HuH-7 (cell line): ENCODE results near the gene SLC16A1.
"Not testable (repeated sequence)": the region's sequence is repeated elsewhere in the genome, so short reads cannot be mapped to it uniquely, and the experiment has no call there.

Experiments used
- DNase-seq: peaks from one replicate; pipeline ENCODE4 v3.0.0; 2011; ENCODE audit warnings: low spot score

The SLC16A1 gene, protein sequence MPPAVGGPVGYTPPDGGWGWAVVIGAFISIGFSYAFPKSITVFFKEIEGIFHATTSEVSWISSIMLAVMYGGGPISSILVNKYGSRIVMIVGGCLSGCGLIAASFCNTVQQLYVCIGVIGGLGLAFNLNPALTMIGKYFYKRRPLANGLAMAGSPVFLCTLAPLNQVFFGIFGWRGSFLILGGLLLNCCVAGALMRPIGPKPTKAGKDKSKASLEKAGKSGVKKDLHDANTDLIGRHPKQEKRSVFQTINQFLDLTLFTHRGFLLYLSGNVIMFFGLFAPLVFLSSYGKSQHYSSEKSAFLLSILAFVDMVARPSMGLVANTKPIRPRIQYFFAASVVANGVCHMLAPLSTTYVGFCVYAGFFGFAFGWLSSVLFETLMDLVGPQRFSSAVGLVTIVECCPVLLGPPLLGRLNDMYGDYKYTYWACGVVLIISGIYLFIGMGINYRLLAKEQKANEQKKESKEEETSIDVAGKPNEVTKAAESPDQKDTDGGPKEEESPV

DNA sequence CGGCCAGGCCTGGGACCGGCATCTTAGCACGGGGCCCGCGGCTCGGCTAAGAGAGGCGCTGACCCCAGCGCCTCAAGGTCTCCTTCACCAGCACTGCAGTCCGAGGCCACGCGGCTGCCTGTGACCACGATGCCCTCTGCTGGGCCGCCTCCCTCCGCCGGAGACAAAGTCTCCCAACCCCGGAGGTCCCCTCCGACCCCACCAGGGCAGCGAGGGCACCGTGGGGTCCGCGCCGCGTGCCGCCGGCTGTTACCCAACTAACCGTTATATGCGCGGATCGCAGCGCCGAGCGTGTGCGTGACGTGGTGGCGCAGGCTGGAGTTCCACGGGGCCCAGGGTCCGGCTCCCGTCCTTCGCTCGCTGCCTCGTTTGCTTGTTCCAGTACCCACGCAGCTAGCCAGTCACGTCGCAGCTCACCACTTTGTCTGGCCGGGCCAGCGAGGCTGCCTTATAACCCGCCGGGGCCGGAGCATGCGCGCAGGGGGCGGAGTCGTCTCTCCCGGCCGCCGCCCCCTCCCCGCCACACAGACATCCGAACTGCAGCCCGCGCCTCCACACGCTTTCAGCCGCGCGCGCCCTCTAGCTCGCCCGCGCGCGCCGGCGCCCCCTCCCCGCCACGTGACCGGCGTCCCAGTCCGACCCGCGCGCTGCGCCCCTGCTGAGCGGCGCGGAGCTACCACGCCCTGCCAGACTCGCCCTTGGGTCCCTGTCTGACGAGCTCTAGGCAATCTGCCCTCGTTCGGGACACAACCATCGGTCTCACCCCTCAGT lies at the start of gene SLC16A1:
Gene SLC16A1 (minus strand): TSS at position 424 of the 771 bp plus-strand sequence. CDS start 26,888 bp downstream, outside the sequence.
- DNase-seq, result peak; percentile 85

DNA sequence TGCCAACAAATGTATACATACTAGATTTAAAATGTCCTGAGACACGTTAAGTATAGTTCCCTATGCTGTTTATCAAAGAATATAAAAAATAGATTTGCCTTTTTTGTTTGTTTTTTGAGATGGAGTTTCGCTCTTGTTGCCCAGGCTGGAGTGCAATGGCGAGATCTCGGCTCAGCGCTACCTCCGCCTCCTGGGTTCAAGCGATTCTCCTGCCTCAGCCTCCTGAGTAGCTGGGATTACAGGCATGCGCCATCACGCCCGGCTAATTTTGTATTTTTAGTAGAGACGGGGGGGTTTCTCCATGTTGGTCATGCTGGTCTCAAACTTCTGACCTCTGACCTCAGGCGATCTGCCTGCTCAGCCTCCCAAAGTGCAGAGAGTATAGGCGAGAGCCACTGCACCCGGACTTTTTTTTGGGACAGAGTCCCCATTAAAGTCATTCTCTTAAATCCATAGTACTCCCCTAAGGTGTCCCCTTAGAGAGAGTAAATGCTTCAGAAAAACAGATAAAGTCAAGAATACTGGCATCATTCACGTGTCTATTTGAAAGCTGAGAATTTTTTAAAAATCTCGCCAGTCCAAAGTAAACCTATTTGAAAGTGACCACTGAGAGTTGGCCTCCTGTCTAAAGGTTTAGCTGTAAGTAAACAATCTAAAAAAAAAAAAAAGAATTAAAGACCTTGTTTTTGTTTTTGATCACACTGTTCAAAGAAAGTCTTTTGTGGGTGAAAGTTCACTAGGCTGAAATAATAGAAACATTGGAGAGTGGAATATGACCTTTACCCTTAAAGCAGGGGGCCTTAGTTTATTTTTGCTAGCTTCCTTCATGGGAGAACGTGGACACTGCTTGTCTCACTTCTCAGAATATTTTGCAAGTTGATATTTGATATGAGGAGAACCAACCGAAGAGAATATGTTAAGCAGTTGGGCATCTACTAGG lies 48.0 kb upstream of the SLC16A1 start:
- no peak for DNase-seq

DNA sequence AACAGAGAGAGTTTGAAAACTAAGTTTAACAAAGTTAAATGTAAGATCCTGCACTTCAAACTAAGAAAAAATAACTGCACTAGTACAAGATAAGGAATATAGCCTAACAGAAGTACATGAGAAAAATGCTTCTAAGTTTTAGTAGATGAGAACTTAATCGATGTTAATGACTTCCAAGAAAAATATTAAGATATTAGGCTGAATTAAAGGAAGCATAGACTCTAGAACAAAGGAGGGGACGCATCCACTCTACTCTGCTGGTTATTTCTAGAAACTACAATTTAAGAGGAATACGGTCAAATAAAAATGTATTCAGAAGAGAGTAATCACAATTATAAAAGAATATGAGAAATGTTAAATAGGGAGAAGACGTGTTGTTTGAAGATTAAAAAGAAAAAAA lies 46.3 kb upstream of the SLC16A1 start:
- DNase-seq, result no peak

DNA sequence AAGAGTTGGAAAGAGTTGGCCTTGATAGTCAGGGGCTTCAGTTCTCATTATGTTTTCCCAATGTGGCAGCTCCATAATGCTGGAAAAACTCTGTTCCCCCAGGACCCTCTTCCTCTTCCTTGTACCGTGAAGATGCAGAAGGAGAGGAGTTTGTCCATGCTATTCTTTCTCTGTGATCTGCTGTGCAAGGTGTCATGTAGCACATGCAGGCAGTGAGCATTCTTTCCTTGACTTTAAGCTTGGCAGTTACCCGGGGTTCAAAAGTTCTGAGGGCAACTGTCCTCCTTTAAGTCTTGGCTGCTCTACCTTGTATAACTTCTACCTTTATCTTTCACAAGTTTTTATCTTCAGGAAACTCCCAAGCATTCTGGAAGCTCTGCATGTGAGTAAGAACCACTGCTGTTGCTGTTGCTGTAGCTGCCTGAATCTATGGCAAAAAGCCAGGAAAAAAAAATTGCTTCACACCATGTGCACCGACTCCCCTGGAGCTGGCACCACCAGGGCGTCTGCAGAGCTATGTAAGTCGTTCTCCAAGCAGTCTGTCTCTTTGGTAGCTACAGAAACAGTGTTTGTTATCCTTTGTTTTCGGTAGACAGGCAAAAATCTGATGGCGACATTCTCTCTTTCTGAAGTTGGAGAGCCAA lies 42.7 kb upstream of the SLC16A1 start:
- no peak for DNase-seq

DNA sequence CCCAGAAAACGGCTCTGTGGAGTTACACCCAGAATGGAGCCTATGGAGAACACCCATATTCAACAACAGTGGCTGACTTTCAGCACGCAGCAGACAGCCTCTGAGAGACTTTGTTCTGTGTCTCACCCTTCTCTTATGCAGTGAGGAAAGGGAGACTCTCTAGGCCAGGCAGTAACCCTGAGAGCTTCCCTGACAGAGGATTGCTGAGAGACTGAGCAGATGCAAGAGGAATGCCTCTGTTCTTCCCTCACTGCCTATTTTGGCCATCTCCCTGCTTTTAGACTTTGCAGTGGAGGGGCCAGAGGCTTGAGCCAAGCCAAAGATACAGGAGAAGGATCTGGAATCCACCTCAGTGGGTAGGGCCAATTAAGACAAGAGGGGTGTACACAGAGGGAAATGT lies 41.8 kb upstream of the SLC16A1 start:
- no peak for DNase-seq

DNA sequence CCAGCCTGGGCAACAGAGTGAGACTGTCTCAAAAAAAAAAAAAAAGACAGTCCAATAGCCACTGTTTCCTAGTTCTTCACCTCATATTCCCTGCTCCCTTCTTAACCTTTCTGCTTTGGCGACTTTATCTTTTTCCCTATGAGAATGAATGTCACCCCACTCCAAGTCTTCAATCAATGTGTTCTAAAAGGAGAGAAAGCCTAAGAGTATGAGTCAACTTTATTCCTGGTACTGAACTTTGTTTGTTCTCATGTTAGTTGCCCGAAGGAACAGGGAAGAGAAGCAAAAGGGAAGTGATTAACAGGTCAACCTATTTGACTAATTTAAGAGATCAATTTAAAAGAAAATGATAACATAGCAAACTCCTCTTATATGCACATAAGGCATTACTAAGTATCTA lies 39.9 kb upstream of the SLC16A1 start:
- DNase-seq, result no peak

DNA sequence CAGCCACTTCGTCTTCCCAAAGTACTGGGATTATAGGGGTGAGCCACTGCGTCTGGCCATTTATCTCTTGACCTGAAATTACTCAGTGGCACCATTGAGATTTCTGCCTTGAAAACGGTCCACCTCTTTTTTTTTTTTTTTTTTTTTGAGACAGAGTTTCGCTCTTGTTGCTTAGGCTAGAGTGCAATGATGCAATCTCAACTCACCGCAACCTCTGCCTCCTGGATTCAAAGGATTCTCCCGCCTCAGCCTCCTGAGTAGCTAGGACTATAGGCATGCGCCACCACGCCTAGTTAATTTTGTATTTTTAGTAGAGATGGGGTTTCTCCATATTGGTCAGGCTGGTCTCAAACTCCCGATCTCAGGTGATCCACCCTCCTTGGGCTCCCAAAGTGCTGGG lies 39.0 kb upstream of the SLC16A1 start:
- not testable (repeated sequence) for DNase-seq

DNA sequence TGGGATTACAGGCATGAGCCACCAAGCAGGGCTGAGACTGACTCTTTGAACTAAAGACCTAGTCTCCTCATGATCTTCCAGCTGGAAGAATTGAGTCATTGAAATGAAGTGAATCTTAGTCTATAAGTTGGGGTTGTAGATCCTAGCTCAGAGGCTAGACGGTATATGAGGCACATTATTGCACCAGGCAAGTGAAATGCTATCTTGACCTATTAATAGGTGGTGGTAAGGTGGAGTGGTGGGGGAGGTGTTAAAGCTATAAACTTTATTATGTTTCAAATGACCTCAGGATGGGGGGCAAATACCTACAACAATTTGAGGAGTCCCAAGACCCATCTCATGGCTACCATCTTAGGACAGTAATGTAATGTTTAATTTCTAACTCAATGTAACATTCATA lies 36.8 kb upstream of the SLC16A1 start:
- DNase-seq, result no peak

DNA sequence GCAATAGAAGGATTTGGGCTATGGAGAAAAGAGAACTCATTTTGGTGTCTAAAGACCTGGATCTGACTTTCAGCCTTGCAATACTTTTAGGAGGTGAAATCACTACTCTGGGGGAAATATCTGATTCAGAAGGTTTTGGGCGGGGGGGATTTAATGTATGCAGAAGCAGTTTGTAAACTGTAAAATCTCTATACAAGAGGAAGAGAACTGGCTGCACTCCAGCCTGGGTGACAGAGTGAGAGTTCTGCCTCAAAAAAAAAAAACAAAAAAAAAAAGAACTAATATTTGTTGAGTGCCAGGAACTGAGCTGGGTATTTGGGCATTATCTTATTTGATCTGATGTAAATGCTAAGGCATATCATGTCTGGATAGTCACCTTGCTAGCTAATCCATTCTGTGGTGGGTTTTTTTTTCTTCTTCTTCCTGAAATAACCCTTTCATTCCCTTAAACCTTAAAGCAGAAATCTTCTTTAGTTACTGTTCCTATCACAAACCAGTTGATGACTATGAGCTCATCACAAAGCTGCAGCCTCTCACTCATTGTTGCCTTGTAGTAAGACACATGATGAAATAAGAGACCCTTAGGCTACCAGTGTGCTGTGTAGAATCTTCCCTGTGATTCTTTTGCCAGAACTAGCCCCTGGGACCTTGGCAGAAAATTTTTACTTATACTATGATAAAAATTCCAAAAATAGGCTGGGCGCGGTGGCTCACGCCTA lies 35.6 kb upstream of the SLC16A1 start:
- DNase-seq, result no peak

DNA sequence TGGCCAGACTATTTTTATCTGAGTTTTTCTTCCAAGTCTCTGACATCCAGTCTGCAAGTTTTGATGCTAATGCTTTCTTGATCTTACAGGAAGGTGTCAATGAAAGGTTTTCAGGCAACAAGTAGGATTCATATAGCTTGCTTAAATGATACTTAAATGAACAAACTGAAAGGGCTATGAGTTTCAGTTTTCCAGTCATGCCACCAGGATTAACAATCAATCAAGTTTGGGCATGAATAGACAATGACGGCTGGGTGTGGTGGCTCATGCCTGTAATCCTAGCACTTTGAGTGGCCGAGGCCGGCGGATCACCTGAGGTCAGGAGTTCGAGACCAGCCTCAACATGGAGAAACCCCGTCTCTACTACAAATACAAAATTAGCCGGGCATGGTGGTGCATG lies 34.3 kb upstream of the SLC16A1 start:
- no peak for DNase-seq

DNA sequence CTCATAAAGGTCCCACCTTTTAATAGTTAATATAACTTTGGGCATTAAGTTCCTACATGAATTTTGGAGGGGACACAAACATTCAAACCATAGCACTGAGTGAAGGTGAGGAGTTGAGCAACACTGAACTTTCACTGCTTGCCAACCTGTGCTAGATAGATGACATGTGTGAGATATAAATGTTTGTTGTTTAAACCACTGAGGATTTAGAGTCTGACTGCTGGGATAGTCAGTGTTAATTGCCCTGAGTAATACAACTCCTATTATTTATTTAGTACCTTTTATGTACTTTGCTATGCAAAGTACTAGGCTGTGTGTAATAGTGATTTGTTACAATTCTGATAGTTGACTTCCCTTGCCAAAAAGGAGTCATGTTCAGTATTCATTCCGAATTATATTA lies 32.4 kb upstream of the SLC16A1 start:
- no peak for DNase-seq

DNA sequence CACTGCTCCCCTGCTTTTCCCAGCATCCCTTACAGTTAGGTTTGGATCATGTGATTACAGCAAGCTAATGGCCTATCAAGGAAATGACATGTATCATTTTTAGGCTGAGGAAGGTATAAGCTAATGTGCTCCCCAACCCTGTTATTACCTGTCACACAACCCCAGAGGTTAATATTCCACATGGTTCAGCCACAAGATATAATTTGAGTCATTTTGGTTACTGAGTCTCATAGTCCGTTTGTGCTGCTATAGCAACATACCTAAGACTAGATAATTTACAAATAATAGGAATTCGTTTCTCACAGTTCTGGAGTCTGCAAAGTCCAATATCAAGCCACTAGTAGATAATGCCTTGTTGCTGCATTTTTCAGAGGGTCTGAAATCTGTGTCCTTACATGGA lies 29.1 kb upstream of the SLC16A1 start:
- DNase-seq, result no peak

DNA sequence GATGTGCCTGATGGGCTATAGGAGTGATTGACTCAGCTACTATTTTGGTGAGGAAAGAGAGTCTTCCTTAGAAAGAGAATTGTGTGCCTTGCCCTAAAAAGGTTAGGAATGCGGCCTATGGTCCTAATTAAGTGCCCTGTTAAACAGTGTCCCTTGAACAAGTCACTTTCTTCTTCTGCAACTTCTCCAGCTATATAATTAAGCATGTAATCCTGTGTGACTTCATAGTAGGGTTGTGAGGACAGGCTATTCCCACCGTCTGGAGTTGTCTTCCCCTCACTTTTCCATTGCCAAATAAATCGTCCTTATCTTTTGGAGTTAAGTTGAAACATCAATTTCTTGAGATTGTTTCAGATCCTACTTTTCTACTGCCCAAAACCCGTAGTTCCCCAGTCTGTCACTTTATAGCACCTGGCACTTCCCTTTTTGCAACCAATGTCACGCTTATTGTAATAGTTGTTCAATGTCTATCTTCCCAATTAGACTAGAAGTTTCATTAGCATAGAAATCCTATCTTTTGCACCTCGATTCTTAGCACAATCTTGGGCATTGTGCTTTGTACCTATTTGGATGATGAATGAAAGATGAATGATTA lies 27.6 kb upstream of the SLC16A1 start:
- no peak for DNase-seq

DNA sequence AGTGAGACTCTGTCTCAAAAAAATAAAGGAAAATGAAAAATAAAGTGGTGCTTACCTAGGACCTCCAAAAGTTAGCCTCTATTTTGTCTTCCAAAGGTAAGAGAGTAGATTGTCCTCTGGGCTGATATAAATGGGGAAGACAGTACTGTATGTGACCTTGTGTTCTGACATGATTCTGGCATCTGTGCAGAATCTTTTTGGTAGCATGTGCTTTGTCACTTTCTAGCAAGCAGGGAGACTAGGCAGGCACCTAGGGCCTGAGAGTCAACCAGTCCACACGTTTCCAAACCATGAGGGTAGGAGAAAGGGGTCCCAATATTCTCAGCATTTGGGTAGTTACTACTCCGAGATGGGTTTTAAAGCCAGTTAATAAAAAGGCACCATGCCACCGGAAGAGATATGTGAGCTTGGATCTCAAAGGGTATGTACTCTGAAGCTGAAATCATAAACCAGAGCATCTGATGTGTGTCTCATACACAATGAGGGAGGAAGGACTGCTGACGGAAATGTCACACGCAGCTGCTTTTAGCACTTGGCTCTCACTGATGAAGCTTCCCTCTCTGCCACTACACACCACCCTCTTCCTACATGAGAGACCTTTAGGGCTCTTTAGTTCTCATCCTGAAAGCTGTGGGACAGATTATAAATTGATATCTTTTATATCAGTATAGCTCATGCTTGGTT lies 27.0 kb upstream of the SLC16A1 start:
- DNase-seq, result no peak

DNA sequence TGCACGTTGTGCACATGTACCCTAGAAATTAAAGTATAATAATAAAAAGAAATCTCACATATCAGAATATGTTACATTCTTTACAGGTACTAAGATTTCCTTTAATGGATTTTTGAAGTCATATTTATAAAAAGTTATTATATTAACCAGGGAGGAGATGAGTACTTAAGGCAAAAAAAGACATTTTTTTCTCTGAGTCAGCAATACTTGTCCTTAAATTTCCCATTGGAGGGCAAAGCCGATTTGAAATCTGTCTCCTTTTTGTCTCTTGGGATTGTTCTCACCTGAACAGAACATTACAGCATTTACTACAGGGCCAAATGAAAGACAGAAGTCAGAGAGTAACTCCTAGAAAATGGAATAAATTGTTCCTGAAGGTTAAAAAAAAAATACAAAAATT lies 26.3 kb upstream of the SLC16A1 start:
- DNase-seq, result no peak

DNA sequence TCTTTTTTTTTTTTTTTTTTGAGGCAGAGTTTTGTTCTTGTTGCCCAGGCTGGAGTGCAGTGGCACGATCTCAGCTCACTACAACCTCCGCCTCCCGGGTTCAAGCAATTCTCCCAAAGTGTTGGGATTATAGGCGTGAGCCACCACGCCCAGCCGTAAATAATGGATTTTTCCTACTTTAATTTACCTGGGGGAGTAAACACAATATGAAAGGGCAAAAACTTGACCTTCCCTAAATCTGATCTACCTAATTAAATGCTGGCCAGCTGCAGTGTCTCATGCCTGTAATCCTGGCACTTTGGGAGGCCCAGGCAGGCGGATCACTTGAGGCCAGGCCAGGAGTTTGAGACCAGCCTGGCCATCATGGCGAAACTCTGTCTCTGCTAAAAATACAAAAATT lies 25.8 kb upstream of the SLC16A1 start:
- DNase-seq, result not testable (repeated sequence)

DNA sequence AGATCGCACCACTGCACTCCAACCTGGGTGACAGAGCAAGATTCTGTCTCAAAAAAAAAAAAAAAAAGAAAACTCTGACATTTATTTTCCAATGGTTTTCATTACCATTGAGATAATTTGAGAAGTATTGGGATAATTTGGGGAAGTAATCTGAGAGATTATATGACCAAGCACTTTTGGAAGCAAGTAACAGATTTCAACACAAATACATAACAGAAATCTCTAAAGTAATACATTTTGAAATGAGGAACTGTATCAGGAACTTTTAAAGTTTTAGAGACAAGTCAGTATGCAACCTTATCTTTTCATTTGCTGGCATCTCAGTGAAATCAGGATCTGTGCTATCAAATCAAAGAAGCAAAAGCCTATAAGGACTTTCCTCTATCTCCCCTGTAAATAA lies 25.4 kb upstream of the SLC16A1 start:
- DNase-seq, result no peak

DNA sequence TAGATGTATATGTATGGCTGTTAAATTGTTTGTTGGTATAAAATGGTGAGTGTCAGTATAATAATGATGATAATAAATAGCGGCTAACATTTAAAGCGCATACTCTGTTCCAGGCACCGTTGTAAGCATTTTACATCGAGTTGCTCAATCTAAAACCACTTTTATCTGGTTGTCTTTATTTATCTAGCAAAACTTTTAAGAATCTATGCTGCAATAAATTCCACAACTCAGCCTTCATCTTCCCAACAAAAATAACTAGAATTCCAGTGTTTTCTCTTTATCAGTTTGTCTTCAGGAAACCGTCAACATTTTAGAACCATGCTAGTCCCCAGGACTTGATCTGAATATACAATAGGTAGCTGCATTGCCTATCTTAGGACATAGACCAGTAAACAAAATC lies 19.3 kb upstream of the SLC16A1 start:
- DNase-seq, result no peak

DNA sequence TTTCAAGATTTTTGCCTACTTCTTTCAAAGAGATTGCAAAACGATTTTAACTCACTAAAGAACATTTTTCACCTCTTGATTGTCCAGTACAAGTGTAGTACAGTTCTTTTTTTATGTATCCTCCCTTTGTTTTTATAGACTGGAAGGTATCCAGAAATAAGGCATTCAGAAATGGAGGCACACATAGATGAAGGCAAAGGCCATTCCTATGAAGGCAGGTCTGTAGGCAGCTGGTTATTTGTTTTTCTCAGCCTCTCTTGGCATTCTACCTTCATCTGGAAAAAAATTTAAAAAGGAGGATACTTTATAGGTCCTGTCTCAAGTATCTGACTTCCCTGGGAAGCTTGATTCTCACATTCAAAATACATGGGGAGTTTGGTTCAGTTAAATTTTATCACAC lies 18.6 kb upstream of the SLC16A1 start:
- no peak for DNase-seq

DNA sequence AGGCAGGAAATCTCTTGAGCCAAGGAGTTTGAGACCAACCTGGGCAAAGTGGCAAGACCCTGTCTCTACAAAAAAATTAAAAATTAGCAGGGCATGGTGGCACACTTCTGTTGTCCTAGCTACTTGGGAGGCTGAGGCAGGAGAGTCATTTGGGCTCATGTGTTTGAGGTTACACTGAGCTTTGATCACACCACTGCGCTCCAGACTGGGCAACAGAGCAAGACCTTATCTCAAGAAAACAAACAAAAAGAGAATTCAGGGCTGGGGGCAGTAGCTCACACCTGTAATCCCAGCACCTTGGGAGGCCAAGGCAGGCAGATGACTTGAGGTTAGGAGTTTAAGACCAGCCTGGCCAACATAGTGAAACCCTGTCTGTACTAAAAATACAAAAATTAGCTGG lies 17.8 kb upstream of the SLC16A1 start:
- no peak for DNase-seq
